ENCODE measurements around the gene LUZP2. TPM values are rescaled to one million over a fixed set of nuclear protein-coding genes. Genes with fewer than 3 reads are reported as not detected.

The LUZP2 gene
- total and polyA plus RNA-seq, 9 of the 15 experiments (the other 6 are each of a cell fraction or from before 2014, with no cell fraction given): not detected

- no peak for FAIRE-seq
- H4K20me1 ChIP-seq (replicated peaks; ENCODE audit: control insufficient read depth, insufficient read depth, low read length): no peaks in the 10 kb centered on the region
- no peak overlapping the region for H3K4me2 ChIP-seq (ENCODE audit: insufficient read depth, low read length)
- TF ChIP-seq ZBTB33 (CRISPR knock-in tag; IDR thresholded peaks at IDR 0.05) (no peak), KDM1A (IDR thresholded peaks at IDR 0.05) (no peak), ZNF586 (CRISPR knock-in tag; conservative IDR thresholded peaks at IDR 0.05) (no peak), FOXJ2 (tag; IDR thresholded peaks at IDR 0.05) (no peak), ZNF518B (CRISPR knock-in tag; IDR thresholded peaks at IDR 0.05) (no peak), TRIM28 (IDR thresholded peaks at IDR 0.05) (no peak), E2F6 (IDR thresholded peaks at IDR 0.05; ENCODE audit: borderline replicate concordance in 1 of 2, extremely low read depth in 1 of 2, insufficient read depth in 1 of 2, insufficient read length in 1 of 2, low read depth in 1 of 2, low read length in 1 of 2, poor library complexity in 1 of 2, severe bottlenecking in 1 of 2) (no peak), ZBTB5 (IDR thresholded peaks at IDR 0.05) (no peak), JUNB (CRISPR knock-in tag; conservative IDR thresholded peaks at IDR 0.05) (no peak), RNF219 (CRISPR knock-in tag; IDR thresholded peaks at IDR 0.05) (no peak), YY1 (IDR thresholded peaks at IDR 0.05; ENCODE audit: borderline replicate concordance in 1 of 3, control insufficient read depth in 1 of 3, extremely low read depth in 1 of 3, insufficient read depth in 3 of 3, insufficient read length in 1 of 3, insufficient replicate concordance in 2 of 3, low read depth in 1 of 3, low read length in 2 of 3) (no peak)
Measured at GRCh38 chr11:24760681-24761080, 263.8 kb downstream of the LUZP2 start.

More at GRCh38 chr11:24760681-24761080, 263.8 kb downstream of the LUZP2 start:
- no peaks in the 10 kb centered on the region for H3K27me3 ChIP-seq (ENCODE audit: control insufficient read depth in 2 of 2, insufficient read depth in 2 of 2, low read length in 2 of 2)
- CTCF ChIA-PET (ENCODE audit: low intra/inter-chr PET ratio): no interaction called here
- no peaks in the 10 kb centered on the region for H3K36me3 ChIP-seq (ENCODE audit: control insufficient read depth, insufficient read depth, low read length)
- no peak overlapping the region for H3K9ac ChIP-seq (ENCODE audit: insufficient read depth in 1 of 2, low read depth in 2 of 2, low read length in 2 of 2)
- POLR2A ChIA-PET: no interaction called here
- DNase-seq (ENCODE audit: extremely low read depth in 1 of 4, low spot score in 3 of 4) (no peak), ATAC-seq (no peak)
- no peak overlapping the region for H3K4me3 ChIP-seq
- no peak overlapping the region for H2AFZ ChIP-seq (ENCODE audit: low read depth, low read length)
- H3K9me1 ChIP-seq (ENCODE audit: control insufficient read depth, insufficient read depth, low read length): no peaks in the 10 kb centered on the region
- no TSS peak for BruUV-seq (replicated peaks)
- in situ Hi-C loops (cut with MboI): no loop called here
- H3K9me3 ChIP-seq (replicated peaks; ENCODE audit: control insufficient read depth, insufficient read depth, low read depth, low read length): no peaks in the 10 kb centered on the region
- intact Hi-C loops (cut with micrococcal nuclease): no loop called here
- H3K4me1 ChIP-seq (replicated peaks in 1 of 2; ENCODE audit: control insufficient read depth in 2 of 2, insufficient read depth in 2 of 2, low read length in 2 of 2): no peaks in the 10 kb centered on the region
- H3K79me2 ChIP-seq (ENCODE audit: control insufficient read depth, insufficient read depth, low read length): no peaks in the 10 kb centered on the region
- no peak overlapping the region for H3K27ac ChIP-seq (ENCODE audit: extremely low read depth, low read depth, low read length)
